Measurements from ENCODE around the gene HSD11B1.
A peak's percentile ranks its signal among the peaks of the same experiment; 100 is the strongest.

Gene HSD11B1

DNA sequence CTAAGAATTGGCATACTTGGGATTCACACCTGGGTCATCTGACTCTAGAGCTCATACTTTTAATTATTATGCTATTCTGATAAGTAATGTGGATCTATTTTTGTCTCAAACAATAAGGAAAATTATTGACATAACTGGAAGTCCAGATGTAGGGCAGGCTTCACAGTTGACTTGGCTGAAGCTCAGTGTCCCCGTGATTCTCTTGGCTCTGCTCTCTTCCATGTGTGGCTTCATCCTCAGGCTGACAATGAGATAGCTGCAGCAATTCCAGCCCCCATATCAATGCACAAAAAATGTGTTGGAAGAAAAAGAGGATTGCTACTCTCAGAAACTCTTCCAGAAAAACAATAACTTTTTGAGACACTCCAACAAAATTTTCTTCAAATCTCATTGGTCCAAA is 23.8 kb downstream of the HSD11B1 start:
- no peak for DNase-seq

DNA sequence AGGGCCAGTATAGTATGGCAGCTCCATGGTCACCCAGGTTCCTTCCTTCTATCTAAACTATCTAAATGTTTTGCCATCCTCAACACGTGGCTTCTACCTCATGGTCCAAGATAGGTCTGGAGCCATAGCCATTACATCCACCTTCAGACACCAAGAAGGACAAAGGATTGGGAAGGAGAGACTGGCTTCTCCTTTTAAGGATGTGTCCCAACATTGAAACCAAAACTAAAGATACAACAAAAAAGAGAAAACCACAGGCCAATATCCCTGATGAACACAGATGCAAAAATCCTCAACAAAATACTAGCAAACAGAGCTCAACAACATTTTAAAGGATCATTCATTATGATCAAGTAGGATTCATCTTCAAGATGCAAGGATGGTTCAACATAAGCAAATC is 24.8 kb downstream of the HSD11B1 start:
- DNase-seq: no peak

DNA sequence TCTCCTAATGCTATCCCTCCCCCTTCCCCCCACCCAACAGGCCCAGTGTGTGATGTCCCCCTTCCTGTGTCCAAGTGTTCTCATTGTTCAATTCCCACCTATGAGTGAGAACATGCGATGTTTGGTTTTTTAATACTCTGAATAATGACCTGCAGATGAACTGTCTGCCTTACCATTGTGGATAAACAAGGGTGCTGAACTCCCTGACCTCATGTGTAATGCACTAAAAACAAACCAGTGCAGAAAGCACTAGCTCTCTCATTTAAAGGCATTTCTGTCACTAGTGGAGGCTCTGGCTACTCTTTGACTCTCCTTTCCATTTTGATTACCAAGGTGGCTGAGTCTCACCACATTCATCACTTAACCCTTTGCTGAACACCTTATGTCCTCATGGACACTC is 28.1 kb downstream of the HSD11B1 start:
- DNase-seq: no peak

DNA sequence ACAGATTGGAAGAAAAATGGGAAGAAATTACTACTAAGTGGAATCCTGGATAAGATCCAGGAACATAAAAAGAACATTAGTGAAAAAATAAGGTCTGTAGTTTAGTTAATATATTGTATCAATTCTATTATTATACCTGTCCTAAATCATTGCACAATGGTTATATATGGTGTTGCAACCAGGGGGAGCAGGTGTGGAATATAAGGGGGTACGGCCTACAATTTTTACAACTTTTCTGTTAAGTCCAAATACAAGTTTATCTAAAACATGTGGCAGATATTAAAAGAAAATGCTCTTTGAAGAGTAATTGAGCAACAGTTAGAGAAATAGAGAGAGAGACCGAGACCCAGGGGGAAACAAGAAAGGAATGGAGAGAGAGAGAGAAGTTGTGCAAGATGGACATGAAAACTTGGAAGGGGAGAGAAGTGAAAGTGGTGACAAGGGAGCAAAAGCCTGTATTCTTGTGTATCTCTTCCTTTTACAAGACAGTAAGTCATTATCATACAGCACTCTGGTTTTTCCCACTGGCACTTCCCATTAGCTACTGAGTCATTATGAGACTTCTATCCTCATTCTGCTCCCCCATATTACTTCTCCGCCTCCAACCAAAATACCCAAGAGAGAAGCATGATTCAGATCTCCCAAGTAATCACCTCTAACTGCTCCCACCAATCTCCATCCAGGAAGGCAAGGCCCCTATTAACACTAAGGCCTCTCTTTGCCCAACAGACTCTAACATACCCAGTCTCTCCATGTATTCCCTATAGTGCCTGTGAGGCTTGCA is 29.0 kb downstream of the HSD11B1 start:
- no peak for DNase-seq

DNA sequence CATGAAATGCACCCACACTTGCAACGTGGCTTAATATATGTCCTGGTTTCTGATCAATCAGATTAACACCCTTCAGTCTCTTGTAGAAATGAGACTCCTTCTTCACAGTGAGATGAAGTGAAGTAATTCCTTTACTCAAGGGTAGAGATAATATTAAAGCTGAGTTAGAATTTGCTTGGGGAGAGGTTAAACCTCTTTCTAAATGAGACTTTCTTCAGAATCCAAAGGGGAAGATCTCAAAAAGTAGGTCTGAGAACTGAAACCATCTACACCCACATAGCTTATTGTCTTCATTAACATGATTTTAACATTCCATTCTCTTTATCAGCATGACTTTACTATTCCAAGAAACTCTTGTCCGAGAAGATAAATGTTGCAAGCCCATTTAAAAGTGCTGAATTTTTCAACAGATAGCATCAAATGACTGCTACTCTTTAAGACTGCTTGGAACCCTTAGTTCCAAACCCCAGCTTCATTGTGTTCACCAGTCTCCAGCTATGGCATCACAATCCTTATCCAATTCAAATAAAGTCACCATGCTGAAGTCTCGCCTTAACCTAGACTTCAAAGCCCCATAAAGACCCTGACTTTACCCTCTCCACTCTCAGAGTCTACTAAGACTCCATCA is 32.0 kb downstream of the HSD11B1 start:
- no peak for DNase-seq

DNA sequence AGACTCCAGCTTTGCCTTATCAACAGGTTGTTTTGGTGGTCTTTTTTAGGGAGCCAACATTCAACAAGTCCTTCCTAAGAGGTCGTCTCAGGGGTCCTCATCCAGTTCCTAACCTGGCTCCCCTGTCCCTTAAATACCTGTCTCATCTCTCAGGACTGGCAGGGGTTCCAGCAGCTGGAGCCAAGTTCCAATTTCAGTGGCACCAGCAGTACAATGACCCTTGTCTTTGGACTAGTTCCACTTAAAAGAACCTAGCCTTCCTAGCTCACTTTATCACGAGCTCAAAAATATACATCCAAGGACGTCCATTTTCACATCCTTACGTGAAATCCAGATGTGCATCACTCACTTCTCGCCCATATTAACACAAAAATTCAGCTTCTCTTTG is 32.5 kb downstream of the HSD11B1 start:
- no peak for DNase-seq

DNA sequence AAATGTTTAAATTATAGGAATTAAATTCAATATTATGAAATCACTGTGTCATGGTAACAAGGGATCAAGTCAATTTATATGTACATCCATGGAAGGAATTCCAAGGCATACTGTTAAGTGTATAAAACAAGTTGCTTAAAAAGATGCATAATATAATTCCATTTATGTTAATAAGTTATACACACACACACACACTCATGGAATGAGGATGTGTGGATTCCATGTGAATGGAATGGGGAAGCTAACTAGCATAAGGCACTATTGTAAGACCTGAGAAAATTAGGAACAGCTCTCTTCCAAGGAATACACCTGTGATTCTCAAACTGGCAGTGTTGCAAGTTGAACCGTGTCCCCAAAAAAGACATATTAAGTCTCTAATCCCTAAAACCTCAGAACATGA is 33.6 kb downstream of the HSD11B1 start:
- DNase-seq: no peak

DNA sequence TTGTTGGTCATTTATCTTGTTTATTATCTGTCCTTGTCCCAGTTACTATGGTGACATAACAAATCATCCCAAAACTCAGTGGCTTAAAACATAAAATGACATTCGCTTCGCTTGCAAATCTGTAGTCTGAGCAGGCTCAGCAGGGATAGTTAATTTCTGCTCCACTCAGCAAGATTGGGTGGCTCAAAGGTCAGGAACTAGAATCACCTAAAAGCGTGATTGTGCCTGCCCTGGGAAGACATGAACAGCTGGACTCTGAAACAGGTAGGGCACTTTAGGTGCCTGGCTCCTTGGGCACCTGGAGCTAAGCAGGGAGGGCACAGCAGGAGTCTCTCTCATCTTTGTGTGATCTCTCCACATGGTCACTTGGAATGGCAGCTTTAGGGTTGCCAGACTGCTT is 36.5 kb downstream of the HSD11B1 start:
- no peak for DNase-seq

DNA sequence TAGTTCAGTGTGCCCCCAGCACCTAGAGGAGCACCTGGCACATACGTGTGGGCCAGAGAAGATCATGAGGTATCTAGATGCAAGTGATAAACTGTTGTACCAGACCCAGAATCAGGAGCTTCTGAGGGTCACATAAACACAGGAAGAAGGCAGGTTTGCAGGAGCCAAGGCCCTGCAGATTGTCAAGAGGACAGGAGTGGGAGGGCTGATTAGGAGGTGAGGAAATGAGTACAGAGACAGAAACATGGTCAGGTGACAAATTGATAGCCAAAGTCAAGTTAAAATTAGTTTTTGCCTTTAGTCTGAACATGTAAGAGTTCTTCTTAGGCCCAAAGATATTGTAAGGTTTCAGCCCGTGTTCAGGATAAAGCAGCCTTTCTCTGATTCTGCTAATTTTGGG is 37.2 kb downstream of the HSD11B1 start:
- DNase-seq: no peak

DNA sequence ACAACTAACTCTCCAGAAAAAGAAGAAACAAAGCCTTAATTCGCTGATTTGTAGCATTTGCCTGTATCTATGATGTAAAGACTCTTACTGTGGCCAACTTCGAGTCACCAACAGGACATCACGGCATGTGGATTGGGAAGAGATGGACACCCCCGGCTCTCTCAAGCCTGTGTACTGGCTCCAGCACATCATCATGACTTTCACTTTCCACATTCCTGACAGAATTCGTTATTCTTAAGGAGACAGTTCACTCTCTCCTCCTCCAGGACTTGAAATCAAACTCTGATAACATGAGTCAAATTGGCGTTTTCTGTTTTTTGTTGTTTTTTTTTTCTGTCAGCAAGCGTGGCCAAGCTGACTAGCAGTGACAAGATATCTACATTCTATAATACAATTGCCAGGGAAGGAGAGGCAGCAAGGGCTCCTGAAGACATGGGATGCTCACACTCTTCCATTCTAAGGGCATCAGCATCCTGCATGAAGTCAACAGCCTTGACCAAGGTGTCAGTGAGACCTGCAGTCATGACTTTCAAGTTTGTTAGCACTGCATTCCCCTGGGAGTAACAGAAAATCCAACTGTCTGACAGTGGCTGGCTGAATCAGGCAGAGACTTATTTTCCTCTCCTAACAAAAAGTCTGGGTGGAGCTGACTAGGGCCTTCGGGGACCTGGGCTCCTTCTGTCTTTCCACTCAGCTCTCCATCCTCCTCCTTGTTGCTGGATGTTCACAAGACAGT is 37.9 kb downstream of the HSD11B1 start:
- no peak for DNase-seq

DNA sequence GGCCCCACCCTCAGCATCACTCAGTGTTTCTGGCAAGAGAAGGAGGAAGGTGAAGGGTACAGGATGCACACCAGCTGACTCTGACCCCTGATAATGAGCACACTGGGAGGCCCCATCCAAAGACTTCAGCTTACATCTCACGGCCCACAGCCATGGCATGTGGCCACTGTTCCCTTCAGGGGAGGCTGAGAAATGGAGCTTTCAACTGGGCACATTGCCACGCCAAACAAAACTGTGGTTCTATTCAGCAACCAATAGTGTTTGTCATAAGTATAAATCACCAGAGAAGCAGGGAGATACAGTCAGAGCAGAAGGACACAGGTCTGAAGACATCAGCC is 38.5 kb downstream of the HSD11B1 start:
- DNase-seq: no peak

DNA sequence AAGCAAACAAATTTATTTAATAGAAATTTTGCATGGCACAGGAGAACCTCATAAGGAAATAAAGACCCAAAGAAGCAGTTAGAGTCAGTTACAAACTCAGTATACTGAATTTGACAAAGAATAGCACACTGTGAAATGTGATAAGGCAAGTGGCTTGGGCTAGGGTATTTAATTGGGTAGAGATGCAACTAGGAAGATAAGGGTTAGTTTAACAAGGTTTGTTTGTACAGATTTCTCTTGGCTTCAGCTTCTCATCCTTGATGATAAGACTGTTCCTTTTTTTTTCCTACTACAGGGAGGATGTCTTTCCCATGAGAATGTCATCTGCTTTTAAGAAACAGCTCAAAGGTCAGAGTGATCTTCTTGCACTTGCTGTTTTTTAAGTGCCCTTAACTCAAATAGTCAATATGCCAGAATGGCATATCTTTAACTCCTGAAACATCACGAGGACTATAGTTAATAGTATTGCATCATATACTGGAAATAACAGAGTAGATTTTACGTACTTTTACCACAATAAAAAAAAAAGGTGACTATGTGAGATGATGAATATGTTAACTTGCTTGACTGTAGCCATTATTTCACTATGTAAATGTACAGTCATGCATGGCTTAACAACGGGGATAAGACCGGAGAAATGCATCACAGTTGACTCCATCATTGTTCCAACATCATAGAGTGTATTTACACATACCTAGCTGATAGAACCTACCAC is 42.0 kb downstream of the HSD11B1 start:
- DNase-seq: no peak

DNA sequence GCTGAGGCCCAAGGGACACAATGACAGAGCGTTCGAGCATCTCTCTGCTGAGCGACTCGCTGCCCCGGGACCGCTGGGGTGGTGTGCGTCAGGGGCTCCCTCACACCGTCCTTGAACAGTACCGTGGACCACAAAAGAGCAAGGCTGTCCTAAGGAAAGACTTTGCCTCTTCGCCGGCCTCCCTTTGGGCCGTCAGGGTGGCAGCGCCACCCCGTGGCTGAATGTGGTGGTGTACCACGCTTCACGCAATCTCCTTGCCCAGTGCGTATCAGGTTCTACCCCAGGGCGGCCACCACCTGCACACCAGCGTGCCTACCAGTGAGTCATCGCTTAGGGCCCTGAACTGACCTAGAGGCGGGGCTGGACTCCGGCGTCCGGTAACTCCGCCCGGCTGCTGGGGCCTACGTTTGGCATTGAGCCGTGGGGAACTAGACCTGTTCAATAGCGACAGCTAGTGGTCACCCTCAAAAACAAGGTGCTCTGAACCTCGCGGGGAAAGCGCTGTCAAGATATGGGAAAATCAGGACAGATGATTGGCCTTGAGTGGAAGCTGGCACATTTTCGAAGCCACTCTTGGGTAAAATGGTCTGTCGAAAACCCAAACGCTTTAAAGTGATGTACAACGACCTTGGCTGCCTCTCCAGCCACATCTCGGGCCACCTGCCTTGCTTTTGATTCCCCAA is 43.1 kb downstream of the HSD11B1 start:
- peak; percentile 72 to 74 for DNase-seq

DNA sequence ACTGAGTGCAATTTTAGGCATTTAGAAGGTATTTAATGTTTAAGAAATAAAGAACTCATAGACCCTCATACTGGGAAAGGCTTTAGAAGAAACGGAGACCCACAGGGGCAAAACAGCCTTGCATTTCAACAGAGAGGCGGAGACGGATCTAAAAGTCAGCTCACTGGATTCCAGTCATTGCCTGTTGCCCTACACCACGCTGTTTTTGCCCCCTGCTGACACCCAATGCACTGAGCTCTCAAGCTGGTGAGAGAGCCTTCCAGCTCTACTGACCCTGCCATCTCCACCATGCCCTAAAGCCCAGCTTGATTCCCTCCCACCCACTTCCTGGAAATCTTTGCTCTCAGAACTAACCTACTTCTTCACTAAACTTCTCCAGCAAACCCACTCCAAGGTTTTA is 44.0 kb downstream of the HSD11B1 start:
- DNase-seq: no peak

DNA sequence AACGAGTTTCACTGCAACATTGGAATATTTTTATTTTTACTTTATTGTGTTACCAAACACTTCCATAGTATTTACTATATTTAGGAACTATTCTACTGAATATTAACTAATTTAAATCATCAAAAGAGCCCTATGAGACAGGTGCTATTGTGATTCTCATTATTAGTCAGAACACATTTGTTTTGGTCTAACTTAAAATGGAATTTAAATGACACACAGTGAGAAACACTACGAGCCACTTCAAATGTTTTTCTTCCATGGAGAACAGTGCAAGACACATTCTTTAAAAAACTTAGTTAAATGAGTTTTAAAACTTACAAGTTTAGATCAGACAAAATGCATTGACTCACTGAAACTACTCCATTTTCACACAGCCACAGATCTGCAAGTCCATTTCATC is 44.6 kb downstream of the HSD11B1 start:
- DNase-seq: no peak

DNA sequence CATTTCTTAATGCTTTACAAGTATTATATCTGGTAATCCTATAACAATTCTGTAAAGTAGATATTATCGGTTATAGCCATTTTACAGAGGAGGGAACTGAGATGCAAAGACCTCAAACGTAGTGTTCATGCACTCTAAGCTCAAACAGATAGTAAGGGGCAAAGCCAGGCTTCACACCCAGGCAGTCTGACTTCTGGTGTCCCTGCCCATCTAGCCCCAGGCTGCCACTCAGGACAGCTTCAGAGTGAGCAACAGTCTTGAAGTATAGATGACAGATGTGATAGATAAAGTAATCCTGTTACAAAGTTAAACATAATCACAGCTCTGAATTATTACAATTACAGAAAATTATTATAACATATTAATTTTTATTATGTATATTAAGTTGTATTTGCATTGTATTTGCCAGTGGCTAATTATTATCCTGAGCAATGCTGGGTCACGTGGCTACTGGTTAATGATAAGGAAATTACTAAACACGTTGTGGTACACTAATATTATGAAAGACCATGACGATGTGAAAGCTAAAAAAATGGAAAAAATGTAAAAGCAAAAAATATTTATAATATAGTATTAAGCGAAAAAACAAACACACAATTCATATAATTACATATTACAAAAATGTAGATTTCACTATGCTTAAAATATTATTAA is 45.2 kb downstream of the HSD11B1 start:
- no peak for DNase-seq

DNA sequence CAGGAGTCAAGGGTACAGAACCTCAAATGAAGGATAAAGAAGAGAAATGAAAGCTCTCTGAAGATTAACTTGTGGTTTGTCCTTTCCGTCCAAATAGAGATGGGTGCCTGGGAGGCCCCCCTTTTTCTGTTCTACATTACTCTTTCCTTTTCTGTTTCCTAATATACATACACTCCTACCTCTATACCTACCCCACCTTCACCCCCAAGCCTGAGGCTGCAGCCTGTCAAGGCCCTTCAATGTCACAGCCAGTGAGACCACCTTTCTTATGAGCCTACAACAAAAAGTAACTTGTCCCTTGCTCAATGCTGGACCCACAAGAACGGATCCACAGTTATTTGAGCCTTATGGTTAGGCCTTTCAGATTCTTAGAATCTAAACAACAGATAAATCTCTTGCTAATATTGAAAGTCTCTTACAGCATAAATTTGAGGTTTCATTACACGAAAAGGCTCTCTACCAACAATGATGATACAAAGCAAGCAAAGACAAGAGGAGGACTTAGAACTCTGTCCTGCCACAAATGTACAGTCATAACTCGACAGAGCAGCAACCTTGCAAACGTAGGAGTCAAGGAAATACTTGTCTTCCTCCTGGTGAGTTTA is 47.1 kb downstream of the HSD11B1 start:
- no peak for DNase-seq

DNA sequence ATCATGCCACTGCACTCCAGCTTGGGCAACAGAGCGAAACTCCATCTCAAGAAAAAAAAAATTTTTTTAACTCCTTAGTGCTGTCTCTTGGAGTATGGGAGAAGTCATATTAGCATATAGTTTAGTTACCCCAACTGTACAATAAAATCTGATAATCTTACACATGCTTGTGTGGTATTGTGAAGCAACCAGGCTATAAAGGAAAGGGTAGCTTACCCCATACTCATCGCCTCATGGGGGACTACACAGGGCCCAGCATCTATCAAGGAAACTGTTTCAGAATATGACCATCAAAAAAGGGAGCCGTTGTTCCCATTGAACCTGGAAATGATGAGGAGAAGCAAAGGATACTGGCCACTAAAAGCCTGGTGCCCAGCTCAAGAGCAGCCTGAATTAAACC is 48.2 kb downstream of the HSD11B1 start:
- no peak for DNase-seq

DNA sequence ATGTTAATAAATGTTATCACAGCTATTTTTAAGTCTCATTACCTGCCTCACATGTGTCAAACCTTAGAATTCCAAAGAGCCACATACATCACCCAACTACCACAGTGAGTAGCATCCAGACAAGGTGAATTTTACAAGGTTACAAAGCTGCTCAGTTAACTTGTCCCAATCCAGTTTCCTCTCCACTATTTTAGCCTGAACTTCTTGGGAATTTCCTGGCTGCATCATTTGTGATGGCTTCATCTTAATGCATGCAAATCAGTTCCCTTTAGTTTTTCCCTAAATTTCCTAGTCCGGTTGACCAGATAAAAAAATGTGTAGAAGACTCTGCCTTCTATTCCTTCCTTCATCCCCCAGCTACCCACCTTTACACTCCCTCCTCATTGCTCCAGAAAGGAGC is 50.6 kb downstream of the HSD11B1 start:
- no peak for DNase-seq

DNA sequence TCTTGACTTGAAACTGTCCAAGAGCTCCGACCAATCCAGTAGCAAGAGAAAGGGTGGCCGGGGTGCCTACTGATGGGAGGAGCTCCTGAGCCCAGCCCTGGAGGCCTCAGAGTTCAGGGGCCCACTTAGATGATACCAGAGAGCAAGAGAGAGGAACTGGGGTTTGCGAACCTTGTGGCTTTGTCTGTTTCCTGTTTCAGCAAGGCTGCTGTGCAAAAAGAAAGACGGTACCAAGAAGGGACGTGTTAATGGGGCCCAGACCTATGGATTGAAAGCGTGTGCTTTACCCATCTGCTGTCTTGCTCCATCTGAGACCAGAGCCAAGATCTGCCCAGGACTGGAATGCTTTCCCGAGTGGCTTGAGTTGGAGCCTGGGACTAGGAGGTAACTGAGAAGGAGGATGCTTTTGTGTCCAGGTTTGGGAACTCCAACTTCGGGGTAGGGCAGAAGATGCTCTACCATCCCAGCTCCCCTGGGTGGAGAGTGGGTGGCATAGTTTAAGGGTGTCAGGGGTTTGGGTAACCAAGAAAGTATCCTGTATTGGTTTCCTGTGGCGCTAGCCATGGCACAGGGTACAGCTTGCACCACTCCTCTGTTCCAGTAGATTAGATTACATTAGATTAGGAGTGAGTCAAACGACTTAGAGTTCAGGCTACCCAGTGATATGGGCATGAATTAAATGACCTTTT is 51.4 kb downstream of the HSD11B1 start, which contains the start of gene TRAF3IP3:
Gene TRAF3IP3, plus strand, starts transcription at position 128 of the 689 bp plus-strand sequence. CDS start 3,987 bp downstream, outside the sequence.
- DNase-seq: peak; percentile 57 to 60

Data from activated CD4-positive, alpha-beta T cell treated with anti-CD3 and anti-CD28 coated beads, Interleukin-2, amount 50 U/mL, for 4 hours (primary cell).